ENCODE results near the gene POLR3C.
A peak's percentile ranks its signal among the peaks of the same experiment; 100 is the strongest.

The POLR3C gene

DNA sequence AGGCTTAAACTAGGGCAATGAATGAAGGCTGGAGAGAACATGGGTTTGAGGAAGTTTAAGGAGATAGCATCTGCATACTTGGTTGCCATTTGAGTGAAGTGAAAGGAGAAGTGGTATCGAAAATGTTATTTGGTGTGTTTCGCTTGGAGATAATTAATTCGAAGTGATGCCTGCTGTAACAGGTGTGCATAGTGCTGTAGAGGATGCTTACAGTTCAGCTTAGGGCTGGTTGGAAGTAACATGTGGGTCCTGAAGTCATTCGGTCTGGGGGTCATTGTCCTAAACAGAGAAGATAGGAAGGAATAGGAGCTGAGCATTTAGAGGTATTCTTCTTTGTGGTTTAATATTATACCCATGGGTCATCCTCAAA, 21.1 kb downstream of the POLR3C start:
- DNase-seq (ENCODE audit: low read depth): no peak
- H3K4me3 ChIP-seq (ENCODE audit: control insufficient read depth, low read depth, low read length): peak overlapping the region; percentile 45
- TF ChIP-seq, protein P1, sequence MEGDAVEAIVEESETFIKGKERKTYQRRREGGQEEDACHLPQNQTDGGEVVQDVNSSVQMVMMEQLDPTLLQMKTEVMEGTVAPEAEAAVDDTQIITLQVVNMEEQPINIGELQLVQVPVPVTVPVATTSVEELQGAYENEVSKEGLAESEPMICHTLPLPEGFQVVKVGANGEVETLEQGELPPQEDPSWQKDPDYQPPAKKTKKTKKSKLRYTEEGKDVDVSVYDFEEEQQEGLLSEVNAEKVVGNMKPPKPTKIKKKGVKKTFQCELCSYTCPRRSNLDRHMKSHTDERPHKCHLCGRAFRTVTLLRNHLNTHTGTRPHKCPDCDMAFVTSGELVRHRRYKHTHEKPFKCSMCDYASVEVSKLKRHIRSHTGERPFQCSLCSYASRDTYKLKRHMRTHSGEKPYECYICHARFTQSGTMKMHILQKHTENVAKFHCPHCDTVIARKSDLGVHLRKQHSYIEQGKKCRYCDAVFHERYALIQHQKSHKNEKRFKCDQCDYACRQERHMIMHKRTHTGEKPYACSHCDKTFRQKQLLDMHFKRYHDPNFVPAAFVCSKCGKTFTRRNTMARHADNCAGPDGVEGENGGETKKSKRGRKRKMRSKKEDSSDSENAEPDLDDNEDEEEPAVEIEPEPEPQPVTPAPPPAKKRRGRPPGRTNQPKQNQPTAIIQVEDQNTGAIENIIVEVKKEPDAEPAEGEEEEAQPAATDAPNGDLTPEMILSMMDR (IDR thresholded peaks at IDR 0.05; ENCODE audit: control insufficient read depth, insufficient read depth, low read depth, low read length, missing control alignments): no peak

- TF ChIP-seq, protein P1 (IDR thresholded peaks at IDR 0.05; ENCODE audit: control insufficient read depth, insufficient read depth, low read depth, low read length, missing control alignments): peak; percentile 97
Measured at GRCh38 chr1:145845514-145846161, 21.6 kb downstream of the POLR3C start, which contains the start of gene NUDT17. Gene NUDT17, plus strand, starts transcription at chr1:145845630. Its CDS starts 11 bp downstream, at chr1:145845641.

GRCh38 chr1:145846201-145846612, 22.2 kb downstream of the POLR3C start:
- TF ChIP-seq, protein P1 (IDR thresholded peaks at IDR 0.05; ENCODE audit: control insufficient read depth, insufficient read depth, low read depth, low read length, missing control alignments): peak; percentile 67
- DNase-seq (ENCODE audit: low read depth): no peak
- peak overlapping the region; percentile 45 for H3K4me3 ChIP-seq (ENCODE audit: control insufficient read depth, low read depth, low read length)

More at GRCh38 chr1:145845514-145846161, 21.6 kb downstream of the POLR3C start, which contains the start of gene NUDT17:
- no peak for DNase-seq (ENCODE audit: low read depth)
- H3K4me3 ChIP-seq (ENCODE audit: control insufficient read depth, low read depth, low read length): peak within 1 kb of the TSS; percentile 45

GRCh38 chr1:145847827-145848226, 23.8 kb downstream of the POLR3C start:
- H3K4me3 ChIP-seq (ENCODE audit: control insufficient read depth, low read depth, low read length): no peak overlapping the region
- DNase-seq (ENCODE audit: low read depth): no peak
- TF ChIP-seq, protein P1 (IDR thresholded peaks at IDR 0.05; ENCODE audit: control insufficient read depth, insufficient read depth, low read depth, low read length, missing control alignments): no peak

GRCh38 chr1:145849356-145850160, 25.6 kb downstream of the POLR3C start:
- H3K4me3 ChIP-seq (ENCODE audit: control insufficient read depth, low read depth, low read length): no peak overlapping the region
- TF ChIP-seq, protein P1 (IDR thresholded peaks at IDR 0.05; ENCODE audit: control insufficient read depth, insufficient read depth, low read depth, low read length, missing control alignments): peak; percentile 57
- no peak for DNase-seq (ENCODE audit: low read depth)

- DNase-seq (ENCODE audit: low read depth): no peak
- H3K4me3 ChIP-seq (ENCODE audit: control insufficient read depth, low read depth, low read length): no peak overlapping the region
- TF ChIP-seq, protein P1 (IDR thresholded peaks at IDR 0.05; ENCODE audit: control insufficient read depth, insufficient read depth, low read depth, low read length, missing control alignments): peak; percentile 30
Measured at GRCh38 chr1:145855426-145855948, 31.5 kb downstream of the POLR3C start.
